EL (cell line): ENCODE data around the gene CARTPT.

ENCODE experiments used
- DNase-seq: peaks from one replicate; pipeline ENCODE4 v3.0.0-alpha.2; 2016

Gene CARTPT

GRCh38 chr5:71719063-71719964 lies at the start of gene CARTPT:
Gene CARTPT, plus strand, starts transcription at chr5:71719275. Its CDS starts 19 bp downstream, at chr5:71719294.
- no peak for DNase-seq

- no peak for DNase-seq
Observed at GRCh38 chr5:71677977-71678376, 41.1 kb upstream of the CARTPT start.

- no peak for DNase-seq
Observed at GRCh38 chr5:71679714-71680113, 39.4 kb upstream of the CARTPT start.

GRCh38 chr5:71680510-71680909 lies 38.6 kb upstream of the CARTPT start:
- DNase-seq, result no peak

GRCh38 chr5:71681296-71681695 lies 37.8 kb upstream of the CARTPT start:
- DNase-seq, result no peak

GRCh38 chr5:71684309-71684708 lies 34.8 kb upstream of the CARTPT start:
- no peak for DNase-seq

- no peak for DNase-seq
Observed at GRCh38 chr5:71693828-71694427, 25.1 kb upstream of the CARTPT start.

GRCh38 chr5:71695071-71695470 lies 24.0 kb upstream of the CARTPT start:
- no peak for DNase-seq

- no peak for DNase-seq
Observed at GRCh38 chr5:71695595-71695994, 23.5 kb upstream of the CARTPT start.

- DNase-seq, result no peak
Observed at GRCh38 chr5:71697967-71698366, 21.1 kb upstream of the CARTPT start.

- DNase-seq, result no peak
Observed at GRCh38 chr5:71699233-71699632, 19.8 kb upstream of the CARTPT start.

- no peak for DNase-seq
Observed at GRCh38 chr5:71699751-71700150, 19.3 kb upstream of the CARTPT start.

- DNase-seq, result no peak
Observed at GRCh38 chr5:71700803-71701202, 18.3 kb upstream of the CARTPT start.

GRCh38 chr5:71701407-71701806 lies 17.7 kb upstream of the CARTPT start:
- no peak for DNase-seq

GRCh38 chr5:71703941-71704340 lies 15.1 kb upstream of the CARTPT start:
- DNase-seq, result no peak

GRCh38 chr5:71705421-71705820 lies 13.7 kb upstream of the CARTPT start:
- DNase-seq, result peak; percentile 18

- DNase-seq, result no peak
Observed at GRCh38 chr5:71706906-71707305, 12.2 kb upstream of the CARTPT start.

GRCh38 chr5:71711610-71712009 lies 7.5 kb upstream of the CARTPT start:
- no peak for DNase-seq

GRCh38 chr5:71714911-71715310 lies 4.2 kb upstream of the CARTPT start:
- no peak for DNase-seq

- DNase-seq, result no peak
Observed at GRCh38 chr5:71727978-71728377, 8.9 kb downstream of the CARTPT start.

- DNase-seq, result no peak
Observed at GRCh38 chr5:71731015-71731414, 11.9 kb downstream of the CARTPT start.

- DNase-seq, result no peak
Observed at GRCh38 chr5:71732011-71732410, 12.9 kb downstream of the CARTPT start.

- no peak for DNase-seq
Observed at GRCh38 chr5:71734141-71734540, 15.1 kb downstream of the CARTPT start.

- DNase-seq, result no peak
Observed at GRCh38 chr5:71737931-71738539, 19.0 kb downstream of the CARTPT start.
